Measurements from ENCODE around the gene TPBG.
A peak's percentile ranks its signal among the peaks of the same experiment; 100 is the strongest.

TPBG gene

GRCh38 chr6:82363428-82364086, at the start of gene TPBG:
TSS of gene TPBG (plus strand) at chr6:82363817. CDS start at chr6:82364962, 1,145 bp downstream.
- DNase-seq (ENCODE audit: low spot score) = peak; percentile 16

DNA sequence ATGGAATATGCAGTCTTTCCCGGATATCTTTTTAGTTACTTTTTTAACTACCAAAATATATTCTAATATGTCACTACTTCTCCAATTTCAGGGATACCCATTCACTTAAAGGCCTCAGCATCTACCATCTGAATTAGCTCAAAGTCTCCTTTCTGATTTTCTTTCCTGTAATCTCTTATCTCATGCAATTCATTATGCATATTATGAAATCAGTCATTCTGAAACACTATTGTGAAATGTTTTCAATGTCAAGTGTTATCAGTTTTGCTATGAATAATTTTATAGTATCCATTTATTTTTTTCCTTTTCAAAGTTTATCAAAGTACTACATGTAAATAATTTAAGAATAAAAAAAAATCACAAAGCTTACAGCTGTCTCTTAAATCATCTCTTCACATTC, 41.2 kb upstream of the TPBG start:
- no peak for DNase-seq (ENCODE audit: low spot score)

DNA sequence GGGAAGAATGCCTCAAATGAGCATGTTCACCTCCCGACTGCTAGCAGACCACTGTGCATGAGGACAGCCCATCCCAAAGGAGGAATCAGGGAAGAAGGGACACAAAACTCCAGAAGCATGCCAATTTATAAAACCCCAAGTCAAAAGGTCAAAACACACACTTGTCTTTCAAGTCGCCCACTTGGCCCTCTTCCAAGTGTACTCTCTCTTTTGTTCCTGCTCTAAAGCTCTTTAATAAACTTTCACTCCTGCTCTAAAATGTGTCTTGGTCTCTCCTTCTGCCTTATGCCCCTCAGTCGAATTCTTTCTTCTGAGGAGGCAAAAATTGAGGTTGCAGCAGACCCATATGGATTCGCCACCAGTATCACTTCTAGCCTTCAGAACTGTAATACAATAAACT, 33.9 kb upstream of the TPBG start:
- no peak for DNase-seq (ENCODE audit: low spot score)

DNA sequence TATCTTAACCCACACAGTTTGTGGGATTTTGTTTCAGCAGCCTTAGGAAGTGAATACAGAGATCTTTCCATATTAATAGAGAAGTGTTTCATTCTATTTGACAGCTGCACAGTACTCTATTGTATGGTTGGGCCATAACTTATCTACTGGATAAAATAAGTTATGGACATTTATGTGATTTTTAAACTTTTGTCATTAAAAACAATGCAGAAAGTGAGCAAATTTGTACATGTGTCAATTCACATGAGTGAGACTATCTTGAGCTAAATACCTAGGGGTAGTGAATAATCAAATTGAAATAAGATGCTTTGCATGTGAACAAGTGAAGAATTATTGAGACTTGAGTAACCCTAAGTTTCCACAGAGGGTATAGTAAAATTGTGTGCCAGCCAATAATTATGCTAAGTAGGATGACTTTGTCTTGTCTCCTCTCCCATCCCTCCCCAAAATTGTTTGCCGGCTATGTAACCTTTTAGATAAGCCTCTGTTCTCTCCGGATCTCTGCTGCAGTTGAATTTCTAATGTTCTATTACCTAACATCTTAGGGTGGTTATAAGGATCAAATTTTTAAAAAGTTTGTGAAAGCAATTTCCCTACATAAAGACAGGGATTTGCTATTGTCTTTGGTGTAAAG, 33.3 kb upstream of the TPBG start:
- no peak for DNase-seq (ENCODE audit: low spot score)

- DNase-seq (ENCODE audit: low spot score) = no peak
Measured at GRCh38 chr6:82331031-82331773, 32.4 kb upstream of the TPBG start.

DNA sequence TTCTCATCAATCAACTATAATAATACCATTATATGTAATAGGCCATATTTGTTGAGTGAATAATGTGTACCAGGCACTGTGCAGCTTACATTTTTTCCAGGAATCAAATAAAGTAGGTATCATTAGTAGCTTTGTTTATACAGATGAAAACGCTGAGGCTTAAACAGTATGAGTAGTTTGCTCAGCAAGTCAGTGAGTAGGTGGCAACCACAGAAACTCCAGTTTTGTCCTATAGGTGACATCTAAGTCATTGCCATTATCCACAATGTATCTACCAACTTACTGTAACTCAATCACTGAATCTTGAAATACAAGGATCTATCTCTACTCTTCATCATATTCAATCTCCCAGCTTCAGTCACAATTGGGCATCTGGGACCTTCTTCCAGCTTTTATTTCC, 29.8 kb upstream of the TPBG start:
- no peak for DNase-seq (ENCODE audit: low spot score)

DNA sequence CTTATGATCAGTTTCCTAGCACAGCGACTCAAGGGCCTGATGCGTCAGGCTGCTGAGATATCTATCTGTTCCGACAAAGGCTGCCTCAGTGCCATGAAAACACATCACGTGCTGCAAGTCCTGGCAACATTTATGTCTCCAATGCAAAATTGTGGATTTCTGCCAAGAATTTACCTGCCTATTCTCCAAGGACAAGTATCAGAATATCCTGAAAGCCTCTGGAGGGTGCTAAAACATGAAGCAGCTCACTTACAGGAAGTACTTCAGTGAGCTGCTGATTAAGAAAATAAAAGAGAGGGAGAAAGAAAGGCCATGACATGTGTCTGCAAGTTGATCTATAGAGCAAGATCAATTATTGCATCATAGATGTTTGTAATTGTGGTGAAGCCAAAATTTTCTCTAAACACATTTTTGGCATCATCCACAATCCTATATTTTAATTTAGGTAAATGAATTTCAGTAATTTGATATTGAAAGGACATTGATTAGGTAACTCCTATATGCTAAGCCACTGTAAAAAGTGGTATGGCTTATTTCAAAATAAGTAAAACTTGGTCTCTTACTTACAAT, 25.8 kb upstream of the TPBG start:
- no peak for DNase-seq (ENCODE audit: low spot score)

DNA sequence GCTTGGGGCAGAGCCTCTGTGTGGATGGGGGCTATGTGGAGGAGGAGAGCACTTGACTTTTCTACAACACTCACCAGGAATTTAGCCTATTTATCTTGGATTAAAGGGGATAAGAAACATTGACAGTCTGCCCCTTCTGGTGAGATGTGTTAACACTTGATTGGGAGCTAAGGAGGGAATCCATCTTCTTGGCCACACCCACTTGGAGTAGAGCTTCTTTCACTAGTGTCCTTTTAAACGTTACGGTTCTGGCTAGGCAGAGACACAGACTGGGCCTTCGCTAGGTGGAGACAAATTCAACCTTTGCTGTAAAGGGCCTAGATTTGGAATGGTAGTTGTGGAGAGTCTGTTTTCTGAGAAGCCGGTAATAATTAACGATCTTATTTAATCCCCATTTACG, 15.5 kb upstream of the TPBG start:
- DNase-seq (ENCODE audit: low spot score) = no peak

DNA sequence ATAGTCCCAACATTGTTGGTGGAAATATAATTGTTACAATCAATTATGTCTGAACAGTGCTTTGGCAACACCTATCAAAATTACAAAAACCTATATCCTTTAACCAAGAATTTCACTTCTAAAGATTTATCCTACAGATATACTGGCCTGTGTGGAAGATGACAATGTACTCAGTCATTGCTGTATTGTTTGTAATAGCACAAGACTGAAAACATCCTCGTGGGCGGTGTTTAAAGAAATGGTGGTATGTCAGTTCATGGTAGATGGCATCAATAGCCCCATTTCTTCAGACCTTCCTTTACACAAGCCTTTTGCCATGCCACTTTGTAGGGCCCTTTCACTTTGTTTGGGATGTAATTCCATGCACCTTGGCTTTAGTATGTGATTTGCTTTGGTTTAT, 9.8 kb upstream of the TPBG start:
- no peak for DNase-seq (ENCODE audit: low spot score)

DNA sequence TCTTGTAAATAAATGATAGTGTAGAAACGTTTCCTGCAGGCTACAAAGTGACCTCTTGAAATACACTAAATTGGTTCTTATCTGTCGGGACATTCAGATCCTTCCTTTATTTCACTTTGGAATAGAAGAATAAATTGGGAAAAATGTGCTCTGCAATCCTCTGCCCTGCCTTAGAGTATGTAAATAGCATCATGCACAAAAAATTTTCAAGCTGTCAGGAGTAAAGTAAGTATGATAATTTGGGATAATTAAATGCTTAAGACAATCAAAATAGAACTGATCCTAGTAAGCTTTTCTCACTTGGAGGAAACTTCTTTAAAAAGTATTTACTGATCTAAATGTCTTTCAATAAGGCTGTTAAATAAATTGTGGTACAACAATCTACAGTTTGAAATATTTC, 3.1 kb upstream of the TPBG start:
- DNase-seq (ENCODE audit: low spot score) = no peak

DNA sequence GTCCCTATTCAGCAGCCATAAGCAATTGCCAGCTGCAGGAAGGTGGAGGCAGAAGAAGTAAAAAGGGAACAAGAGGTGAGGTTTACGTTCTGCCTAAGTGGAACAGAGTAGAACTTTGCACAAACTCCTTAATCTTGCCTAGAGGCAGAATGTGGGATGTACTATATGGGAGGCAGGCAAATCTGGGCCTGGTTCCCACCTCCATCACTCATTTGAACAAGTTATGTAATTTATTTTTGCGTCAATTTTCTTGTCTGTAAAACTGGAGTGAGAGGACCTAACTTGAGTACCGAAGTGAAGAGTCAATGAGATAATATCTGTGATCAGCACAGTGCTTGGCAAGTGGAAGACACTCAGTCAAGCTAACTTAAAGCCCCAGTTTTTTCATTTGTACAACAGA, 2.0 kb upstream of the TPBG start:
- no peak for DNase-seq (ENCODE audit: low spot score)

GRCh38 chr6:82362144-82362543, 1.5 kb upstream of the TPBG start:
- no peak for DNase-seq (ENCODE audit: low spot score)

DNA sequence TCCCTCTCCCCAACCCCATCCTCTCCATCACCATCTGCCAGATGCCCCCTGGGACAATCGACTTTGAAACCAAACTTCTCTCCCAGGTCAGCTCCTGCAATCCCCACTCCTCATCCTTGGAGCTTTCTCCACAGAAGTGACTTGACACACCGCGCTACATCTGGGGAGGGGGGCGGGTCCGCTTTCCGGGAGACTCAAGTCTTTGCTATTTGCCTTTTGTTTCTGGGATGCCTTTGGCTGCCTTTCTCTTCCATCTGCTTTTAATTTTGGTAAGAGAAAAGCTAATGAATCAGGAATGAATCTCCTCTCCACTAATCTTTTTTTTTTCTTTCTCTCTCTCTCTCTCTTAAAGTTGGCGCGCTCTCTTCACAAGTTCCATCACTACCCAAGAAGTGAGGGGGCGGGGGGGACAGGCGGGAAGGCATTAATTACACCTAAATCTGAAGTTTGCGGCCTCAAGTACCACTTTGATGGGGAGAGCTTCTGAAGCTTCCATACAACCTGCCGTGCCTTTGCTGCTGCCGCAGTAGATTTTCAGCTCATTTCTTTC, 664 bp upstream of the TPBG start:
- DNase-seq (ENCODE audit: low spot score) = no peak

DNA sequence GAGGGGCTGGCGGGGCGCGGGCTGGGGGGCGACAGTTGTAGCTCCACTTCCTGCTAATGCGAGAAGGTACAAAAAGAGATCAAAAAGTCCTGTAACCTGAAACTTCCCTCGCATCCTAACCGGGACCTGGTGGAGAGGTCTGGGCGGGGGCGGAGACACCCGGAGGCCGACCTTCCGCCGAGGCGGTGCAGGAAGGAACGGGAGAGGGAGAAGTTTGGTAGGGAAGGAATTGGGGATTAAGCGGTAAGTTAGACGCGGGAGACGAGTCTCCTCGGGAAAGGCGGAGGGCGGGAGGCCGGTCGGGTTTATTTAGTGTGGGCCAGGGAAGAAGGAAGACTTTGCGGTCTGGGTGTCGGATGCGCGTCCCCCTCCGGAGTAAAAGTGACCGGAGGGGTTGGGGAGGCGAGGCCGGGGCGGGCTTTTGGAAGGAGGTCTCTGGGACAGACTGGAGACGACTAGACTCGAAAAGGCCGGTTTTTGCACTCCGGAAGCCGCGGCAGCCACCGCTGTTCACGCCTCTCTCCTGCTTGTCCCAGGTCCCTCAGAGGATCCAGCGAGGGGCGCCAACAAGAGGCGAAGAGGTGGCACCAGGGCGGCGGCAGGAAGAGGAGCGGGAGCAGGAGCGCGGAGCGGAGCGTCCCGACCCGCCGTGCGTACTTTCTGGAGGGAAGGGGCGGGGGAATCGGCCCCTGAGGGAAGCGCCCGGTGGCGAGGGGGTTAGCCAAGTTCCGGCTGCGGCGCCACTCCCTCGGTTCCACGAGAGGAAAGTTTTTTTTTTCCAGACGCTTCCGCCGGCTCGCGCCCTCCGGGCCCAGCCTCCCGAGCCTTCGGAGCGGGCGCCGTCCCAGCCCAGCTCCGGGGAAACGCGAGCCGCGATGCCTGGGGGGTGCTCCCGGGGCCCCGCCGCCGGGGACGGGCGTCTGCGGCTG, 734 bp downstream of the TPBG start:
- no peak for DNase-seq (ENCODE audit: low spot score)

DNA sequence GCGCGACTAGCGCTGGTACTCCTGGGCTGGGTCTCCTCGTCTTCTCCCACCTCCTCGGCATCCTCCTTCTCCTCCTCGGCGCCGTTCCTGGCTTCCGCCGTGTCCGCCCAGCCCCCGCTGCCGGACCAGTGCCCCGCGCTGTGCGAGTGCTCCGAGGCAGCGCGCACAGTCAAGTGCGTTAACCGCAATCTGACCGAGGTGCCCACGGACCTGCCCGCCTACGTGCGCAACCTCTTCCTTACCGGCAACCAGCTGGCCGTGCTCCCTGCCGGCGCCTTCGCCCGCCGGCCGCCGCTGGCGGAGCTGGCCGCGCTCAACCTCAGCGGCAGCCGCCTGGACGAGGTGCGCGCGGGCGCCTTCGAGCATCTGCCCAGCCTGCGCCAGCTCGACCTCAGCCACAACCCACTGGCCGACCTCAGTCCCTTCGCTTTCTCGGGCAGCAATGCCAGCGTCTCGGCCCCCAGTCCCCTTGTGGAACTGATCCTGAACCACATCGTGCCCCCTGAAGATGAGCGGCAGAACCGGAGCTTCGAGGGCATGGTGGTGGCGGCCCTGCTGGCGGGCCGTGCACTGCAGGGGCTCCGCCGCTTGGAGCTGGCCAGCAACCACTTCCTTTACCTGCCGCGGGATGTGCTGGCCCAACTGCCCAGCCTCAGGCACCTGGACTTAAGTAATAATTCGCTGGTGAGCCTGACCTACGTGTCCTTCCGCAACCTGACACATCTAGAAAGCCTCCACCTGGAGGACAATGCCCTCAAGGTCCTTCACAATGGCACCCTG, 1.6 kb downstream of the TPBG start:
- DNase-seq (ENCODE audit: low spot score) = no peak

DNA sequence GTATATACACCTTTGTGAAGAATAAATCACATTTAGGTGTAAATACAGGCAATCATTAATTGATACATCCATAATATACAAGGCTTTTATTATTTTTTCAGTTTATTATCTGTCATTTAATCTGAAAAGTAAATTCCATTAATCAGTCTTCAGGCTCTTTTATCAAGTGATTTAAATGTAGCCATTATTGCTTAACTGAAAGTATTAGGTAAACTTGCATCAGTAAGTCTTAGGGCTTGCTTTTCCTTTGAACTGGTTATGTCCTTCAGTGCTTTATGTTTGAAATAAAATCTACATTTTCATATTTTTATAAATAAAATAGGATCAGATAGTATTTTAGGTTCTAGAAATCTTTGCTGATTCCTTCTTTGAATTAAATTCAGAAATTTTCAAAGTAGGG, 4.1 kb downstream of the TPBG start:
- DNase-seq (ENCODE audit: low spot score) = no peak

GRCh38 chr6:82370788-82371187, 7.2 kb downstream of the TPBG start:
- no peak for DNase-seq (ENCODE audit: low spot score)

DNA sequence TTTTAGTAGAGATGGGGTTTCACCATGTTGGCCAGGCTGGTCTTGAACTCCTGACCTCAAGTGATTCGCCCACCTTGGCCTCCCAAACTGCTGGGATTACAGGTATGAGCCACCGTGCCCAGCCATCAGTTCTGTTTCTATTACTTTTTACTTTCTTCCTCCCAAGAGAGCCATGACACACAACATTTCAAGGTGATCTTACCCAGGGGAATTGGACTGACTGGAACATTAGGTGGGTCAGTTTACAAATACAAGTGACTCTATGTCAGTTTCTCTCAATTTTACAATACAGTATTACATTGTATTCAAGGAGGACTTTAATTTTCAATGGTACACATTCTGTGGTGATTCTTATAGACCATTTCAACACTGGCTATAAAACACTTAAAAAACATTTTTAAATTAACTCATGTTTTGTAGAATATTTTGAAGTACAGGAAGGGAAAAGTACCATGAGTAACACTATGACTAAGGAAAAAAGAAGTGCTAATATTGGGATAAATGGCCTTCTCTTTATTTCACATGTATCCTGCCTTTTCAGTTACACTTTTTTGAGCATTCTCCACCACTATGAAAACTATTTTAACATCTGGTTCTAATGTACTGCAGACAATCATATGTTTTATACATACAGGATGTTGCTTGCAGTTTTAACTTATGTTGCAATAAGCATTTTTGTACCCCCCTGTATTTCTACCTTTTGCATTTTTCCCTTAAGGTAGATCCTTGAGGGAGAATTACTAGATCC, 8.4 kb downstream of the TPBG start:
- DNase-seq (ENCODE audit: low spot score) = no peak

DNA sequence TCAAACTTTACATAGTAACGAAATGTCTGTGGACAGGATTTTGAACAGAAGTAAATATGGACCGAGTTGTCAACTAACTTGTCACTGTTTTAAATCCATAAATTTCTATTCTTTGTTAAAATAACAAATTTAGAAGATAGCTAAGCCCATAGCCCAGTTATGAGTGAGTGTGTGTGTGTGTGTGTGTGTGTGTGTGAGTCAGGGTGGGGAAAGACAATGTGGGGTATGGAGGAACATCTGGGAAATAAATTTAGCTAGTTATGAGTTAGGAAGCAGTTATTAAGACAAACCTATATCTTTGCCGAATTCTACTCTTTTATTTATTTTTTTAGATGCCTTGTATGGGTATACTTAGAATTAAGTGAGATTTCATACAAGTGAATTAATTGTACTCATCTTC, 9.0 kb downstream of the TPBG start:
- DNase-seq (ENCODE audit: low spot score) = no peak

- DNase-seq (ENCODE audit: low spot score) = no peak
Measured at GRCh38 chr6:82374516-82374915, 10.9 kb downstream of the TPBG start.

Measured in CD4-positive, alpha-beta T cell treated with Interleukin-15 for 4 hours (primary cell).